Peyer's patch (tissue), 4 donors: ENCODE results near the gene ARL6IP4.

Source experiments
- POLR2A ChIP-seq, 2 donors: fragments of 450-650 bp; IDR thresholded peaks; one replicate each; pipeline ENCODE4 v1.5.1; 2017; ENCODE audit warnings: antibody characterized with exemption in 2 of 2, mild to moderate bottlenecking in 2 of 2, moderate library complexity in 2 of 2
- TF ChIP-seq, protein P1 (sequence below), 6 experiments: fragments of 450-650 bp in 4 of 6; fragments of 200-600 bp in 2 of 6; sonication (generic) in 1 of 6; IDR thresholded peaks; one replicate each; pipeline ENCODE4 v1.5.1; 2017 to 2019; ENCODE audit warnings: antibody characterized with exemption in 6 of 6, mild to moderate bottlenecking in 3 of 6, moderate library complexity in 1 of 6

DNA sequence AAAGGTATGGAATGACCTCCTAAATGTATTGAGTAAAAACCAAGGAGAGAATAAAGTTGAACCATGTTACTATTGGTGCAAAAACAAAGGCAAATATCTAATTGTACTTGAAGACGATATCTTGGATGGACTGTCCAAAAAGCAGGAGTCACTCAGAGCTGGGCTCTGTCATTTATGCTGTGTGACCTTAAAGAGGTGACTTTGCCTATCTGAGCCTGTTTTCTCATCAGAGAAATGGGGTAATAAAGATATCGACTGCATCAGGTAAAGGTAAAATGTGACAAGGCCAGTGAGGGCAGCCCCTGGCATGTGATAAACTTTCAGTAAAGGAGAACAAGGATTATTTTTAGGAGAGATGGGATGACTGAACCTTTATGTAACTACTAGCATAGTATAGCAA, 12.4 kb upstream of the ARL6IP4 start:
- TF ChIP-seq, protein P1, sequence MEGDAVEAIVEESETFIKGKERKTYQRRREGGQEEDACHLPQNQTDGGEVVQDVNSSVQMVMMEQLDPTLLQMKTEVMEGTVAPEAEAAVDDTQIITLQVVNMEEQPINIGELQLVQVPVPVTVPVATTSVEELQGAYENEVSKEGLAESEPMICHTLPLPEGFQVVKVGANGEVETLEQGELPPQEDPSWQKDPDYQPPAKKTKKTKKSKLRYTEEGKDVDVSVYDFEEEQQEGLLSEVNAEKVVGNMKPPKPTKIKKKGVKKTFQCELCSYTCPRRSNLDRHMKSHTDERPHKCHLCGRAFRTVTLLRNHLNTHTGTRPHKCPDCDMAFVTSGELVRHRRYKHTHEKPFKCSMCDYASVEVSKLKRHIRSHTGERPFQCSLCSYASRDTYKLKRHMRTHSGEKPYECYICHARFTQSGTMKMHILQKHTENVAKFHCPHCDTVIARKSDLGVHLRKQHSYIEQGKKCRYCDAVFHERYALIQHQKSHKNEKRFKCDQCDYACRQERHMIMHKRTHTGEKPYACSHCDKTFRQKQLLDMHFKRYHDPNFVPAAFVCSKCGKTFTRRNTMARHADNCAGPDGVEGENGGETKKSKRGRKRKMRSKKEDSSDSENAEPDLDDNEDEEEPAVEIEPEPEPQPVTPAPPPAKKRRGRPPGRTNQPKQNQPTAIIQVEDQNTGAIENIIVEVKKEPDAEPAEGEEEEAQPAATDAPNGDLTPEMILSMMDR (IDR thresholded peaks at IDR 0.05): no peak
- TF ChIP-seq POLR2A (IDR thresholded peaks at IDR 0.05): no peak
